ENCODE data around the gene CRY2. TPM values are rescaled to one million over a fixed set of nuclear protein-coding genes. Genes with fewer than 3 reads are reported as not detected.

The CRY2 gene
- total and polyA plus RNA-seq, 4 donors: 16.7 to 72.9 (median 33.0) TPM

GRCh38 chr11:45901626-45902025 lies 54.4 kb downstream of the CRY2 start:
- H3K9me3 ChIP-seq (ENCODE audit: control insufficient read depth in 4 of 4, low read length in 3 of 4): no peaks in the 10 kb centered on the region
- H3K27me3 ChIP-seq (ENCODE audit: control insufficient read depth in 4 of 4, insufficient read depth in 4 of 4, low read length in 3 of 4): no peaks in the 10 kb centered on the region
- no peak overlapping the region for H3K9ac ChIP-seq (ENCODE audit: low read depth in 1 of 2, low read length in 2 of 2)
- H3K4me3 ChIP-seq (ENCODE audit: low read depth in 1 of 3, low read length in 3 of 3): no peak overlapping the region
- no peak for DNase-seq (ENCODE audit: low spot score)
- 90% methylated on average over 6 of the region's 6 CpGs for WGBS
- peaks cover 0 to 3% (median 0%) of the 10 kb centered on the region in 4 donors for H3K36me3 ChIP-seq (ENCODE audit: control insufficient read depth in 4 of 4, insufficient read depth in 3 of 4, low read depth in 1 of 4, low read length in 3 of 4)
- H3K4me1 ChIP-seq (ENCODE audit: control insufficient read depth in 4 of 4, insufficient read depth in 4 of 4, low read length in 3 of 4): peaks cover 5 to 18% (median 11%) of the 10 kb centered on the region in 4 donors
- no peak for TF ChIP-seq FOXA1 (IDR thresholded peaks at IDR 0.05)
- no peak for TF ChIP-seq FOXA2 (IDR thresholded peaks at IDR 0.05)
- TF ChIP-seq SP1 (IDR thresholded peaks at IDR 0.05): no peak
- no peak for TF ChIP-seq ATF3 (IDR thresholded peaks at IDR 0.05)
- TF ChIP-seq YY1 (IDR thresholded peaks at IDR 0.05): no peak
- TF ChIP-seq NR2F2 (IDR thresholded peaks at IDR 0.05): no peak
- no peak for TF ChIP-seq CTCF (IDR thresholded peaks at IDR 0.05; ENCODE audit: low read depth, low read length, missing input control)
- no peak for TF ChIP-seq EGR1 (IDR thresholded peaks at IDR 0.05; ENCODE audit: low read depth in 2 of 2)
- no peak for TF ChIP-seq MAX (IDR thresholded peaks at IDR 0.05)
- no peak overlapping the region for H3K27ac ChIP-seq (ENCODE audit: low read depth in 1 of 2, low read length in 2 of 2)

GRCh38 chr11:45902452-45903380 lies 55.4 kb downstream of the CRY2 start:
- DNase-seq (ENCODE audit: low spot score): no peak
- Histone ChIP-seq H3K4me3 (ENCODE audit: low read depth in 1 of 3, low read length in 3 of 3) (no peak overlapping the region), H3K4me1 (ENCODE audit: control insufficient read depth in 4 of 4, insufficient read depth in 4 of 4, low read length in 3 of 4) (peaks cover 5 to 16% (median 11%) of the 10 kb centered on the region in 4 donors), H3K9ac (ENCODE audit: low read depth in 1 of 2, low read length in 2 of 2) (no peak overlapping the region), H3K9me3 (ENCODE audit: control insufficient read depth in 4 of 4, low read length in 3 of 4) (no peaks in the 10 kb centered on the region), H3K36me3 (ENCODE audit: control insufficient read depth in 4 of 4, insufficient read depth in 3 of 4, low read depth in 1 of 4, low read length in 3 of 4) (peaks cover 0 to 3% (median 0%) of the 10 kb centered on the region in 4 donors), H3K27ac (ENCODE audit: low read depth in 1 of 2, low read length in 2 of 2) (no peak overlapping the region), H3K27me3 (ENCODE audit: control insufficient read depth in 4 of 4, insufficient read depth in 4 of 4, low read length in 3 of 4) (no peaks in the 10 kb centered on the region)
- WGBS: 96% methylated on average over 56 of the region's 56 CpGs
- TF ChIP-seq TAF1 (conservative IDR thresholded peaks at IDR 0.05) (no peak), HNF4A (conservative IDR thresholded peaks at IDR 0.05) (no peak), EGR1 (IDR thresholded peaks at IDR 0.05; ENCODE audit: low read depth in 2 of 2) (no peak), GABPA (IDR thresholded peaks at IDR 0.05 in 1 of 2, conservative IDR thresholded peaks at IDR 0.05 in 1 of 2) (no peak), ATF3 (IDR thresholded peaks at IDR 0.05) (no peak), FOXA2 (IDR thresholded peaks at IDR 0.05) (no peak), MAX (IDR thresholded peaks at IDR 0.05) (no peak), CTCF (IDR thresholded peaks at IDR 0.05; ENCODE audit: low read depth, low read length, missing input control) (no peak), ZBTB33 (IDR thresholded peaks at IDR 0.05) (no peak), SP1 (IDR thresholded peaks at IDR 0.05) (no peak), JUND (IDR thresholded peaks at IDR 0.05) (no peak), YY1 (IDR thresholded peaks at IDR 0.05) (no peak), HNF4G (IDR thresholded peaks at IDR 0.05) (no peak), RXRA (IDR thresholded peaks at IDR 0.05) (no peak), REST (IDR thresholded peaks at IDR 0.05) (no peak), FOXA1 (IDR thresholded peaks at IDR 0.05) (no peak), RAD21 (IDR thresholded peaks at IDR 0.05) (no peak), NR2F2 (IDR thresholded peaks at IDR 0.05) (no peak)

All from liver (tissue), 9 donors.